Measurements from ENCODE around the gene CBLN1. TPM values are rescaled to one million over a fixed set of nuclear protein-coding genes. Genes with fewer than 3 reads are reported as not detected.

CBLN1 gene
- total RNA-seq, 4 donors from 2014 or later: 0.16 to 0.18 TPM; not detected in 2

GRCh38 chr16:49262501-49262900, 19.1 kb downstream of the CBLN1 start:
- Histone ChIP-seq H3K4me3 (no peak overlapping the region), H3K36me3 (no peaks in the 10 kb centered on the region), H3K27ac (no peak overlapping the region), H3K4me1 (no peaks in the 10 kb centered on the region), H3K9me3 (no peaks in the 10 kb centered on the region), H3K27me3 (no peaks in the 10 kb centered on the region)
- DNase-seq (no peak), ATAC-seq (no peak)
- no peak for TF ChIP-seq POLR2A (IDR thresholded peaks at IDR 0.05)
- TF ChIP-seq CTCF (IDR thresholded peaks at IDR 0.05 in 4 of 5, conservative IDR thresholded peaks at IDR 0.05 in 1 of 5): no peak
- intact Hi-C loops (cut with DNase I; ENCODE audit: low total_unique reads): no loop called here
- in situ Hi-C loops (cut with MboI; ENCODE audit: low sequenced_read_pairs in 4 of 4): no loop called here

DNA sequence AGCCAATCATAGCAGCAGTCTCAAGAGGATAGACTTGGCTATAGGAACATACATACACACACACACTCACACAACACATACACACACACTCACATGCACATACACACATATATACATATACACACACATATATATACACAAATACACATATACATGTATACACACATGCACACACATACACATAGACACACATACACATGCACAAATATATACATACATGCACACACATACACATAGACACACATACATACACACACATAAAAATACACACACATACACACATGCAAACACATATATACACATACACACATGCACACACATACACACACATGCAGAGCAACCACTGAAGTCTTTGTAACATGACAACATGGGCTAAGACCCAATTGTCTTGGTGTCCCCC, 19.7 kb downstream of the CBLN1 start:
- Histone ChIP-seq H3K27me3 (no peaks in the 10 kb centered on the region), H3K4me3 (no peak overlapping the region), H3K27ac (no peak overlapping the region), H3K36me3 (no peaks in the 10 kb centered on the region), H3K9me3 (no peaks in the 10 kb centered on the region), H3K4me1 (no peaks in the 10 kb centered on the region)
- no peak for TF ChIP-seq POLR2A (IDR thresholded peaks at IDR 0.05)
- TF ChIP-seq CTCF (IDR thresholded peaks at IDR 0.05 in 4 of 5, conservative IDR thresholded peaks at IDR 0.05 in 1 of 5): no peak
- intact Hi-C loops (cut with DNase I; ENCODE audit: low total_unique reads) (no loop called here), in situ Hi-C loops (cut with MboI; ENCODE audit: low sequenced_read_pairs in 4 of 4) (no loop called here)
- no peak for ATAC-seq
- no peak for DNase-seq

GRCh38 chr16:49260956-49261530, 20.6 kb downstream of the CBLN1 start:
- DNase-seq: no peak
- intact Hi-C loops (cut with DNase I; ENCODE audit: low total_unique reads) (no loop called here), in situ Hi-C loops (cut with MboI; ENCODE audit: low sequenced_read_pairs in 4 of 4) (no loop called here)
- no peak for ATAC-seq
- H3K27me3 ChIP-seq: no peaks in the 10 kb centered on the region
- H3K4me1 ChIP-seq: no peaks in the 10 kb centered on the region
- TF ChIP-seq POLR2A (IDR thresholded peaks at IDR 0.05): no peak
- no peak for TF ChIP-seq CTCF (IDR thresholded peaks at IDR 0.05 in 4 of 5, conservative IDR thresholded peaks at IDR 0.05 in 1 of 5)
- H3K36me3 ChIP-seq: no peaks in the 10 kb centered on the region
- H3K9me3 ChIP-seq: no peaks in the 10 kb centered on the region
- H3K4me3 ChIP-seq: no peak overlapping the region
- no peak overlapping the region for H3K27ac ChIP-seq

GRCh38 chr16:49260253-49260652, 21.4 kb downstream of the CBLN1 start:
- in situ Hi-C loops (cut with MboI; ENCODE audit: low sequenced_read_pairs in 4 of 4) (no loop called here), intact Hi-C loops (cut with DNase I; ENCODE audit: low total_unique reads) (no loop called here)
- TF ChIP-seq CTCF (IDR thresholded peaks at IDR 0.05 in 4 of 5, conservative IDR thresholded peaks at IDR 0.05 in 1 of 5) (no peak), POLR2A (IDR thresholded peaks at IDR 0.05) (no peak)
- ATAC-seq (no peak), DNase-seq (no peak)
- no peaks in the 10 kb centered on the region for H3K4me1 ChIP-seq
- H3K4me3 ChIP-seq: no peak overlapping the region
- no peaks in the 10 kb centered on the region for H3K9me3 ChIP-seq
- no peaks in the 10 kb centered on the region for H3K27me3 ChIP-seq
- H3K27ac ChIP-seq: no peak overlapping the region
- no peaks in the 10 kb centered on the region for H3K36me3 ChIP-seq

DNA sequence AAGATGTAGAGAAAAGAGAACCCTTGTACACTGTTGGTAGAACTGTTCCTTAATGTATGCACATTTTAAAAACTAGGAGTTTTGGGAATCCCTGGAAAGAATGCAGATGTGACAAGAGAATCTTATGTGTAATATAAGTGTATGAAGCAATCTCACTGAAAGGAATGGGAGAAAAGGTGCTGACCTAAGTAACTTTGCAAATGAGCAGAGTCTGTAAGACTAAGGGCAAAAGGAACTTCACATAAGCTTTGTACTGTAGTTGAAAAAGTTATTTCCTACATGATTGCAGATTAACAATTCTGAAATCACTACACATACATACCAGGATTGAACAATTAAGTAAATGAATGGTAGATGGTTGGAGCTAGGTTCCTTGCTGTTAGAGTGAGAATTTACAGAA, 22.3 kb downstream of the CBLN1 start:
- Histone ChIP-seq H3K27ac (no peak overlapping the region), H3K27me3 (no peaks in the 10 kb centered on the region), H3K4me1 (no peaks in the 10 kb centered on the region), H3K4me3 (no peak overlapping the region), H3K36me3 (no peaks in the 10 kb centered on the region), H3K9me3 (no peaks in the 10 kb centered on the region)
- no peak for DNase-seq
- no peak for TF ChIP-seq CTCF (IDR thresholded peaks at IDR 0.05 in 4 of 5, conservative IDR thresholded peaks at IDR 0.05 in 1 of 5)
- TF ChIP-seq POLR2A (IDR thresholded peaks at IDR 0.05): no peak
- in situ Hi-C loops (cut with MboI; ENCODE audit: low sequenced_read_pairs in 4 of 4) (no loop called here), intact Hi-C loops (cut with DNase I; ENCODE audit: low total_unique reads) (no loop called here)
- no peak for ATAC-seq
